Endothelial cell of umbilical vein (primary cell): ENCODE data around the gene HEPHL1. TPM values are rescaled to one million over a fixed set of nuclear protein-coding genes. Genes with fewer than 3 reads are reported as not detected.
A peak's percentile ranks its signal among the peaks of the same experiment; 100 is the strongest.
"Not testable (repeated sequence)": the region's sequence is repeated elsewhere in the genome, so short reads cannot be mapped to it uniquely, and the experiment has no call there.

ENCODE experiments used
- BruUV-seq: library from RNA; stranded (reverse); fragments of 400-500 nt; replicated peaks from 2 replicates; lab custom pipeline; 2021; lab: Mats Ljungman, UMichigan
- CTCF ChIA-PET: fragments of 300-600, 350-600 bp; sonication (Branson Sonifier 250); formaldehyde crosslinking; loops from one replicate; lab custom pipeline; 2021; ENCODE audit warnings: antibody characterized with exemption, inconsistent platforms; lab: Charles Lee
- POLR2A ChIA-PET: fragments of 300-600, 350-600 bp; sonication (Branson Sonifier 250); formaldehyde crosslinking; loops from one replicate; lab custom pipeline; 2021; ENCODE audit warnings: antibody characterized with exemption, inconsistent platforms; lab: Charles Lee
- DNase-seq: peaks from one replicate; pipeline ENCODE4 v3.0.0-alpha.2; 2011; ENCODE audit warnings: low read depth, low spot score
- FAIRE-seq: peaks from 2 replicates; lab custom pipeline; 2011; peaks lifted over from hg19 to GRCh38; lab: Jason Lieb, UNC
- H2AFZ ChIP-seq: 2 replicates; pipeline ENCODE4 v1.6.0; 2012; ENCODE audit warnings: low read depth, low read length, control low read depth, inconsistent platforms
- H3K27ac ChIP-seq: 2 replicates; pipeline ENCODE4 v1.5.1; 2011; ENCODE audit warnings: low read depth, mild to moderate bottlenecking, control low read depth, low read length, moderate library complexity; ENCODE audit not compliant: insufficient read depth
- H3K27me3 ChIP-seq, 2 experiments: 2 replicates each; pipeline versions ENCODE4 v1.6.0 to v1.6.1; 2011; ENCODE audit warnings: low read length in 2 of 2, mixed read lengths in 1 of 2; ENCODE audit not compliant: control insufficient read depth in 2 of 2, insufficient read depth in 2 of 2
- H3K36me3 ChIP-seq, 2 experiments: 2 replicates in 1 of 2; 3 replicates in 1 of 2; pipeline ENCODE4 v1.5.1; 2011; ENCODE audit warnings: low read length in 2 of 2, mild to moderate bottlenecking in 1 of 2, moderate library complexity in 1 of 2; ENCODE audit not compliant: control insufficient read depth in 2 of 2, insufficient read depth in 2 of 2; ENCODE audit errors: extremely low read depth in 1 of 2
- H3K4me1 ChIP-seq: 3 replicates; pipeline ENCODE4 v1.5.1; 2011; ENCODE audit warnings: mild to moderate bottlenecking, low read length; ENCODE audit not compliant: control insufficient read depth, insufficient read depth; ENCODE audit errors: extremely low read depth
- H3K4me2 ChIP-seq: 2 replicates; pipeline ENCODE4 v1.6.1; 2011; ENCODE audit warnings: low read length, control low read depth, mixed read lengths; ENCODE audit not compliant: insufficient read depth
- H3K4me3 ChIP-seq, 3 experiments: fragments of 200-600 bp in 1 of 3; sonication (generic), shearing (Covaris generic) in 1 of 3; replicated peaks in 1 of 3; 2 replicates each; pipeline ENCODE4 v1.5.1; 2011 to 2016; ENCODE audit warnings: control low read depth in 3 of 3, low read length in 3 of 3, mild to moderate bottlenecking in 2 of 3, inconsistent platforms in 1 of 3, low read depth in 1 of 3, moderate library complexity in 1 of 3; ENCODE audit not compliant: insufficient read depth in 1 of 3
- H3K79me2 ChIP-seq: 2 replicates; pipeline ENCODE4 v1.6.0; 2012; ENCODE audit warnings: low read length, inconsistent platforms; ENCODE audit not compliant: control insufficient read depth, insufficient read depth
- H3K9ac ChIP-seq: replicated peaks from 2 replicates; pipeline ENCODE3; 2011; ENCODE audit warnings: low read length, control low read depth; ENCODE audit not compliant: insufficient read depth; ENCODE audit errors: extremely low read depth
- H3K9me1 ChIP-seq: replicated peaks from 3 replicates; pipeline ENCODE4 v1.6.0; 2011; ENCODE audit warnings: mild to moderate bottlenecking, low read length; ENCODE audit not compliant: control insufficient read depth, insufficient read depth; ENCODE audit errors: extremely low read depth
- H3K9me3 ChIP-seq: replicated peaks from 2 replicates; pipeline ENCODE4 v1.5.1; 2012; ENCODE audit warnings: low read length, inconsistent platforms; ENCODE audit not compliant: control insufficient read depth, insufficient read depth
- H4K20me1 ChIP-seq: replicated peaks from 2 replicates; pipeline ENCODE3; 2011; ENCODE audit warnings: mild to moderate bottlenecking, low read length; ENCODE audit not compliant: control insufficient read depth, insufficient read depth; ENCODE audit errors: extremely low read depth
- FOS ChIP-seq: IDR thresholded peaks from 2 replicates; pipeline ENCODE4 v1.6.1; 2011; ENCODE audit warnings: mild to moderate bottlenecking, low read length, moderate library complexity, borderline replicate concordance; ENCODE audit not compliant: insufficient read depth
- GATA2 ChIP-seq: IDR thresholded peaks from 2 replicates; pipeline ENCODE4 v1.7.0; 2011; ENCODE audit warnings: low read depth, mild to moderate bottlenecking, moderate library complexity, mixed read lengths, low read length; ENCODE audit not compliant: insufficient read length, insufficient read depth
- dilution Hi-C: fragments of 300-500 bp; cut with MboI; formaldehyde crosslinking; loops from one replicate; pipeline ENCODE4 v1.15.0; 2019; ENCODE audit warnings: low sequenced_read_pairs; ENCODE audit not compliant: extremely low pct_ligation_motif_present
- intact Hi-C: fragments of 100-400 bp; cut with micrococcal nuclease; formaldehyde crosslinking; loops from one replicate; pipeline ENCODE4 v1.10.0; 2022
- polyA plus RNA-seq, 4 experiments: library from polyadenylated mRNA; depleted of rRNA in 3 of 4; stranded (reverse) in 3 of 4; unstranded in 1 of 4; fragments of >200 nt; gene quantifications; 2 replicates each; pipeline versions ENCODE4 v1.2.1 to v1.2.3, GENCODE V29; 2011 to 2012; ENCODE audit warnings: missing spikeins in 1 of 4
- small RNA-seq: library from RNA; depleted of rRNA; stranded (forward); fragments of <200 nt; gene quantifications from one replicate; pipeline ENCODE3, GENCODE V24; 2012; ENCODE audit warnings: low replicate concordance, low read depth; ENCODE audit not compliant: insufficient read depth, insufficient read length
- total RNA-seq: library from RNA; stranded (reverse); gene quantifications from 2 replicates; pipeline ENCODE4 v1.2.3, GENCODE V29; 2021

HEPHL1 gene
- total and polyA plus RNA-seq, 2 donors (not counting 3 experiments of a cell fraction or from before 2014, with no cell fraction given) = not detected

- Histone ChIP-seq H3K36me3 (no peaks in the 10 kb centered on the region), H3K27ac (no peak overlapping the region), H2AFZ (no peak overlapping the region), H3K9me3 (no peaks in the 10 kb centered on the region), H3K27me3 (no peaks in the 10 kb centered on the region), H3K9ac (no peak overlapping the region), H3K4me2 (no peak overlapping the region), H3K4me3 (no peak overlapping the region), H3K79me2 (peaks cover 49% of the 10 kb centered on the region), H3K4me1 (peaks cover 27% of the 10 kb centered on the region), H4K20me1 (no peaks in the 10 kb centered on the region), H3K9me1 (no peaks in the 10 kb centered on the region)
- FAIRE-seq = no peak
- intact Hi-C loops (no loop called here), dilution Hi-C loops (no loop called here)
- no TSS peak for BruUV-seq
- no peak for DNase-seq
- peak; percentile 7 for TF ChIP-seq FOS
- no peak for TF ChIP-seq GATA2
- ChIA-PET POLR2A (no interaction called here), CTCF (interaction anchor here (0.9 to 1.1 kb wide), 3 partner anchors 17 to 351 kb away, joined by 3 to 4 read pairs (median 4); no protein-coding TSS in a partner anchor)
These were observed 133.1 kb downstream of the HEPHL1 start for GRCh38 chr11:94154095-94154856.

GRCh38 chr11:94157339-94157738, 136.2 kb downstream of the HEPHL1 start:
- H2AFZ ChIP-seq, H4K20me1 ChIP-seq, H3K27me3 ChIP-seq, H3K4me1 ChIP-seq, H3K9me1 ChIP-seq, dilution Hi-C loops, DNase-seq, H3K36me3 ChIP-seq, H3K4me3 ChIP-seq, POLR2A ChIA-PET, FAIRE-seq, intact Hi-C loops, BruUV-seq, H3K9ac ChIP-seq, H3K27ac ChIP-seq, CTCF ChIA-PET, H3K4me2 ChIP-seq, H3K9me3 ChIP-seq: not testable (repeated sequence)
- H3K79me2 ChIP-seq = peaks cover 27% of the 10 kb centered on the region

Small RNA genes lying within 50 kb of the gene (small RNA-seq; reads per million reads assigned to genes)
- not detected for gene AP002795.1

Other genes with a start within 250 kb of the HEPHL1 start
- 33.5 and 40.6 TPM in 2 replicates for gene MED17, start 237.1 kb upstream of the HEPHL1 start, total RNA-seq
- 9.8 and 11.3 TPM in 2 replicates for gene MED17, start 237.1 kb upstream of the HEPHL1 start, polyA plus RNA-seq
- not detected in 2 replicates for gene VSTM5, start 170.7 kb upstream of the HEPHL1 start, total RNA-seq
- 0.03 TPM in 1 of 2 replicates, not detected in the other for gene VSTM5, start 170.7 kb upstream of the HEPHL1 start, polyA plus RNA-seq
- gene PANX1, start 107.5 kb downstream of the HEPHL1 start, total RNA-seq = 17.7 and 20.9 TPM in 2 replicates
- 8.5 and 9.5 TPM in 2 replicates for gene PANX1, start 107.5 kb downstream of the HEPHL1 start, polyA plus RNA-seq